Liver (tissue), 9 donors: ENCODE data around the gene CEP350. TPM values are rescaled to one million over a fixed set of nuclear protein-coding genes. Genes with fewer than 3 reads are reported as not detected.

Experiments
- DNase-seq: peaks from one replicate; pipeline ENCODE4 v3.0.0-alpha.2; 2017; ENCODE audit warnings: low spot score
- H3K27ac ChIP-seq, 2 donors: one replicate each; pipeline ENCODE4 v1.7.0; 2013; ENCODE audit warnings: inconsistent platforms in 2 of 2, low read length in 2 of 2, control low read depth in 1 of 2, low read depth in 1 of 2, mild to moderate bottlenecking in 1 of 2
- H3K27me3 ChIP-seq, 4 donors: one replicate each; pipeline versions ENCODE4 v1.6.1 to v1.7.0; 2013; ENCODE audit warnings: low read length in 3 of 4, inconsistent platforms in 1 of 4, mild to moderate bottlenecking in 1 of 4, moderate library complexity in 1 of 4; ENCODE audit not compliant: control insufficient read depth in 4 of 4, insufficient read depth in 4 of 4
- H3K36me3 ChIP-seq, 4 donors: one replicate each; pipeline versions ENCODE4 v1.6.1 to v1.7.0; 2013; ENCODE audit warnings: low read length in 3 of 4, mild to moderate bottlenecking in 3 of 4, low read depth in 1 of 4, moderate library complexity in 1 of 4; ENCODE audit not compliant: control insufficient read depth in 4 of 4, insufficient read depth in 3 of 4
- H3K4me1 ChIP-seq, 4 donors: one replicate each; pipeline versions ENCODE4 v1.6.1 to v1.7.0; 2013; ENCODE audit warnings: low read length in 3 of 4, mild to moderate bottlenecking in 3 of 4, moderate library complexity in 1 of 4; ENCODE audit not compliant: control insufficient read depth in 4 of 4, insufficient read depth in 4 of 4
- H3K4me3 ChIP-seq, 3 donors: one replicate each; pipeline versions ENCODE4 v1.6.1 to v1.7.0; 2013; ENCODE audit warnings: low read length in 3 of 3, control low read depth in 1 of 3, low read depth in 1 of 3, mild to moderate bottlenecking in 1 of 3
- H3K9ac ChIP-seq, 2 donors: one replicate each; pipeline ENCODE4 v1.7.0; 2013; ENCODE audit warnings: low read length in 2 of 2, mild to moderate bottlenecking in 2 of 2, moderate library complexity in 2 of 2, control low read depth in 1 of 2, low read depth in 1 of 2
- H3K9me3 ChIP-seq, 4 donors: one replicate each; pipeline versions ENCODE4 v1.6.1 to v1.7.0; 2013; ENCODE audit warnings: low read length in 3 of 4; ENCODE audit not compliant: control insufficient read depth in 4 of 4
- EGR1 ChIP-seq, 2 donors: IDR thresholded peaks; 2 replicates each; pipeline ENCODE4 v1.6.1; 2016 to 2018; ENCODE audit warnings: antibody characterized with exemption in 2 of 2, low read depth in 2 of 2
- FOXA1 ChIP-seq: IDR thresholded peaks from 2 replicates; pipeline ENCODE4 v1.6.1; 2016; ENCODE audit warnings: antibody characterized with exemption
- FOXA2 ChIP-seq: IDR thresholded peaks from 2 replicates; pipeline ENCODE4 v1.6.1; 2016; ENCODE audit warnings: antibody characterized with exemption
- GABPA ChIP-seq, 2 donors: IDR thresholded peaks in 1 of 2; conservative IDR thresholded peaks in 1 of 2; 2 replicates each; pipeline ENCODE4 v1.6.1; 2016; ENCODE audit warnings: antibody characterized with exemption in 2 of 2, mild to moderate bottlenecking in 1 of 2, moderate library complexity in 1 of 2
- HNF4A ChIP-seq, 2 donors: conservative IDR thresholded peaks; 2 replicates each; pipeline ENCODE4 v1.6.1; 2016; ENCODE audit warnings: antibody characterized with exemption in 2 of 2, mild to moderate bottlenecking in 2 of 2
- HNF4G ChIP-seq: IDR thresholded peaks from 2 replicates; pipeline ENCODE4 v1.6.1; 2016; ENCODE audit warnings: antibody characterized with exemption
- JUND ChIP-seq, 2 donors: IDR thresholded peaks; 2 replicates each; pipeline ENCODE4 v1.6.1; 2016; ENCODE audit warnings: antibody characterized with exemption in 2 of 2
- NR2F2 ChIP-seq: IDR thresholded peaks from 2 replicates; pipeline ENCODE4 v1.6.1; 2016; ENCODE audit warnings: antibody characterized with exemption
- RAD21 ChIP-seq, 2 donors: IDR thresholded peaks; 2 replicates each; pipeline ENCODE4 v1.6.1; 2016; ENCODE audit warnings: antibody characterized with exemption in 2 of 2, mild to moderate bottlenecking in 2 of 2
- REST ChIP-seq: IDR thresholded peaks from 2 replicates; pipeline ENCODE4 v1.6.1; 2016; ENCODE audit warnings: antibody characterized with exemption, mild to moderate bottlenecking
- RXRA ChIP-seq, 2 donors: IDR thresholded peaks; 2 replicates each; pipeline ENCODE4 v1.6.1; 2017 to 2018; ENCODE audit warnings: antibody characterized with exemption in 2 of 2, mild to moderate bottlenecking in 1 of 2
- SP1 ChIP-seq: IDR thresholded peaks from 2 replicates; pipeline ENCODE4 v1.6.1; 2018; ENCODE audit warnings: antibody characterized with exemption, mild to moderate bottlenecking
- TAF1 ChIP-seq: conservative IDR thresholded peaks from 2 replicates; pipeline ENCODE4 v1.6.1; 2016; ENCODE audit warnings: antibody characterized with exemption, mild to moderate bottlenecking
- YY1 ChIP-seq: IDR thresholded peaks from 2 replicates; pipeline ENCODE4 v1.6.1; 2016; ENCODE audit warnings: antibody characterized with exemption, mild to moderate bottlenecking
- ZBTB33 ChIP-seq: IDR thresholded peaks from 2 replicates; pipeline ENCODE4 v1.6.1; 2016; ENCODE audit warnings: antibody characterized with exemption
- WGBS: extraction: QIAGEN DNeasy Blood & Tissue Kit; methylation state at CpG from one replicate; pipeline ENCODE4 v1.1.7; 2013; 5-methylcytosine and 5-hydroxymethylcytosine counted together
- polyA plus RNA-seq, 2 donors: library from polyadenylated mRNA; stranded (reverse) in 1 of 2; unstranded in 1 of 2; fragments of 200-250 nt in 1 of 2; fragments of >200 nt in 1 of 2; fragmentation: Nextera tagmentation in 1 of 2; extraction: Ambion mirVana in 1 of 2; gene quantifications; one replicate each; pipeline versions ENCODE4 v1.2.1 to v1.2.3, GENCODE V29; 2013 to 2015
- total RNA-seq, 2 donors: library from RNA; depleted of rRNA; stranded (reverse); fragments of >200 nt; gene quantifications; one replicate each; pipeline ENCODE4 v1.2.3, GENCODE V29; 2014
- TF ChIP-seq, protein P1 (sequence below): IDR thresholded peaks from 2 replicates; pipeline ENCODE4 v1.6.1; 2016; ENCODE audit warnings: antibody characterized with exemption
- TF ChIP-seq, protein P2 (sequence below): IDR thresholded peaks from 2 replicates; pipeline ENCODE4 v1.6.1; 2016; ENCODE audit warnings: antibody characterized with exemption
- donor health status: healthy.
- donor health status: healthy.
- donor health status: healthy.
- donor health status: healthy.
- donor health status: healthy.

CEP350 gene
- total and polyA plus RNA-seq, 4 donors, result 4.5 to 49.0 (median 18.9) TPM

- Histone ChIP-seq H3K27me3 (peaks cover 0 to 3% (median 0%) of the 10 kb centered on the region in 4 donors), H3K9me3 (no peaks in the 10 kb centered on the region), H3K27ac (peak overlapping the region; percentile 58 to 63), H3K4me3 (no peak overlapping the region), H3K4me1 (peaks cover 12 to 41% (median 31%) of the 10 kb centered on the region in 4 donors), H3K9ac (peak overlapping the region in 1 of 2 donors; percentile 6), H3K36me3 (no peaks in the 10 kb centered on the region)
- 57% methylated on average over 4 of the region's 4 CpGs for WGBS
- TF ChIP-seq NR2F2 (no peak), HNF4G (no peak), TAF1 (no peak), GABPA (IDR thresholded peaks at IDR 0.05 in 1 of 2, conservative IDR thresholded peaks at IDR 0.05 in 1 of 2) (no peak), SP1 (no peak), REST (no peak), JUND (IDR thresholded peaks at IDR 0.05) (no peak), FOXA2 (no peak), YY1 (no peak), RXRA (IDR thresholded peaks at IDR 0.05) (no peak), ZBTB33 (no peak), RAD21 (IDR thresholded peaks at IDR 0.05) (no peak)
- TF ChIP-seq, protein P1, sequence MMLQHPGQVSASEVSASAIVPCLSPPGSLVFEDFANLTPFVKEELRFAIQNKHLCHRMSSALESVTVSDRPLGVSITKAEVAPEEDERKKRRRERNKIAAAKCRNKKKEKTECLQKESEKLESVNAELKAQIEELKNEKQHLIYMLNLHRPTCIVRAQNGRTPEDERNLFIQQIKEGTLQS, result no peak
- no peak for DNase-seq
These were observed 202.5 kb downstream of the CEP350 start for GRCh38 chr1:180157108-180157507.

- no peaks in the 10 kb centered on the region for H3K9me3 ChIP-seq
- peaks cover 12 to 41% (median 31%) of the 10 kb centered on the region in 4 donors for H3K4me1 ChIP-seq
- peak overlapping the region in 1 of 2 donors; percentile 6 for H3K9ac ChIP-seq
- peaks cover 0 to 3% (median 0%) of the 10 kb centered on the region in 4 donors for H3K27me3 ChIP-seq
- no peak overlapping the region for H3K4me3 ChIP-seq
- 30% methylated on average over 3 of the region's 3 CpGs for WGBS
- H3K36me3 ChIP-seq, result no peaks in the 10 kb centered on the region
- peak overlapping the region; percentile 58 to 63 for H3K27ac ChIP-seq
- no peak for DNase-seq
- TF ChIP-seq RXRA (IDR thresholded peaks at IDR 0.05), result peak; percentile 74 to 93
- TF ChIP-seq, protein P1, result peak; percentile 61
- TF ChIP-seq, protein P2, sequence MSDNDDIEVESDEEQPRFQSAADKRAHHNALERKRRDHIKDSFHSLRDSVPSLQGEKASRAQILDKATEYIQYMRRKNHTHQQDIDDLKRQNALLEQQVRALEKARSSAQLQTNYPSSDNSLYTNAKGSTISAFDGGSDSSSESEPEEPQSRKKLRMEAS, result peak; percentile 93
- TF ChIP-seq JUND (IDR thresholded peaks at IDR 0.05), result peak; percentile 28 to 96
- peak in 1 of 2 donors; percentile 65 for TF ChIP-seq GABPA (IDR thresholded peaks at IDR 0.05 in 1 of 2, conservative IDR thresholded peaks at IDR 0.05 in 1 of 2)
- TF ChIP-seq NR2F2, result no peak
- TF ChIP-seq FOXA1, result peak; percentile 97
- TF ChIP-seq FOXA2, result peak; percentile 98
- no peak for TF ChIP-seq TAF1
- peak; percentile 66 to 85 for TF ChIP-seq HNF4A (conservative IDR thresholded peaks at IDR 0.05)
- TF ChIP-seq RAD21 (IDR thresholded peaks at IDR 0.05), result peak; percentile 52 to 54
- peak; percentile 89 for TF ChIP-seq SP1
- TF ChIP-seq EGR1 (IDR thresholded peaks at IDR 0.05; ENCODE audit: low read depth in 2 of 2), result peak in 1 of 2 donors; percentile 87
- TF ChIP-seq ZBTB33, result peak; percentile 94
- peak; percentile 89 for TF ChIP-seq REST
- peak; percentile 97 for TF ChIP-seq YY1
These were observed 203.0 kb downstream of the CEP350 start for GRCh38 chr1:180157576-180158057.
